Measurements from ENCODE around the gene PLTP.

PLTP gene

GRCh38 chr20:45949542-45950329 is 37.8 kb upstream of the PLTP start:
- no peak for TF ChIP-seq SIN3A (IDR thresholded peaks at IDR 0.05; ENCODE audit: borderline replicate concordance, insufficient read depth, low read length)
- no peak for TF ChIP-seq POLR2AphosphoS5 (IDR thresholded peaks at IDR 0.05; ENCODE audit: low read depth, low read length)
- no peak for TF ChIP-seq FOXP2 (optimal IDR thresholded peaks at IDR 0.05; ENCODE audit: borderline replicate concordance, extremely low read depth, extremely low read length, insufficient read depth)
- no peak for TF ChIP-seq REST (IDR thresholded peaks at IDR 0.05; ENCODE audit: insufficient read depth in 1 of 2, low read depth in 2 of 2, low read length in 2 of 2)
- TF ChIP-seq TAF1 (IDR thresholded peaks at IDR 0.05; ENCODE audit: borderline replicate concordance, insufficient read depth, low read length), result no peak

- no peak; the same call in 1 of the 2 replicates for TF ChIP-seq POLR2AphosphoS5 (IDR thresholded peaks at IDR 0.05; ENCODE audit: low read depth, low read length)
- no peak for TF ChIP-seq TAF1 (IDR thresholded peaks at IDR 0.05; ENCODE audit: borderline replicate concordance, insufficient read depth, low read length)
- TF ChIP-seq REST (IDR thresholded peaks at IDR 0.05; ENCODE audit: insufficient read depth in 1 of 2, low read depth in 2 of 2, low read length in 2 of 2), result no peak
- no peak for TF ChIP-seq FOXP2 (optimal IDR thresholded peaks at IDR 0.05; ENCODE audit: borderline replicate concordance, extremely low read depth, extremely low read length, insufficient read depth)
- TF ChIP-seq SIN3A (IDR thresholded peaks at IDR 0.05; ENCODE audit: borderline replicate concordance, insufficient read depth, low read length), result no peak
Measured at GRCh38 chr20:45948742-45949541, 37.0 kb upstream of the PLTP start.

GRCh38 chr20:45948261-45948733 is 36.3 kb upstream of the PLTP start:
- TF ChIP-seq FOXP2 (optimal IDR thresholded peaks at IDR 0.05; ENCODE audit: borderline replicate concordance, extremely low read depth, extremely low read length, insufficient read depth) (no peak), TAF1 (IDR thresholded peaks at IDR 0.05; ENCODE audit: borderline replicate concordance, insufficient read depth, low read length) (no peak), REST (IDR thresholded peaks at IDR 0.05; ENCODE audit: insufficient read depth in 1 of 2, low read depth in 2 of 2, low read length in 2 of 2) (no peak), POLR2AphosphoS5 (IDR thresholded peaks at IDR 0.05; ENCODE audit: low read depth, low read length) (no peak), SIN3A (IDR thresholded peaks at IDR 0.05; ENCODE audit: borderline replicate concordance, insufficient read depth, low read length) (no peak)

GRCh38 chr20:45947110-45947866 is 35.3 kb upstream of the PLTP start:
- TF ChIP-seq FOXP2 (optimal IDR thresholded peaks at IDR 0.05; ENCODE audit: borderline replicate concordance, extremely low read depth, extremely low read length, insufficient read depth), result no peak
- no peak for TF ChIP-seq REST (IDR thresholded peaks at IDR 0.05; ENCODE audit: insufficient read depth in 1 of 2, low read depth in 2 of 2, low read length in 2 of 2)
- no peak for TF ChIP-seq POLR2AphosphoS5 (IDR thresholded peaks at IDR 0.05; ENCODE audit: low read depth, low read length)
- TF ChIP-seq TAF1 (IDR thresholded peaks at IDR 0.05; ENCODE audit: borderline replicate concordance, insufficient read depth, low read length), result no peak
- TF ChIP-seq SIN3A (IDR thresholded peaks at IDR 0.05; ENCODE audit: borderline replicate concordance, insufficient read depth, low read length), result no peak
